IPS-18c (cell line): Measurements from ENCODE around the gene TMEM120B.
"Not testable (repeated sequence)": the region's sequence is repeated elsewhere in the genome, so short reads cannot be mapped to it uniquely, and the experiment has no call there.

ENCODE experiments used
- H3K4me3 ChIP-seq: 2 replicates; pipeline ENCODE4 v1.7.0; 2013; ENCODE audit warnings: low read depth, mild to moderate bottlenecking, low read length, moderate library complexity; ENCODE audit not compliant: insufficient read depth
- H3K9me3 ChIP-seq: one replicate; pipeline ENCODE4 v1.6.1; 2013; ENCODE audit warnings: mild to moderate bottlenecking, low read length, moderate library complexity; ENCODE audit not compliant: control insufficient read depth, insufficient read depth

The TMEM120B gene

GRCh38 chr12:121702944-121703343 lies 9.6 kb upstream of the TMEM120B start:
- H3K9me3 ChIP-seq, result no peaks in the 10 kb centered on the region
- no peak overlapping the region for H3K4me3 ChIP-seq

GRCh38 chr12:121705514-121705913 lies 7.0 kb upstream of the TMEM120B start:
- Histone ChIP-seq H3K4me3 (no peak overlapping the region), H3K9me3 (no peaks in the 10 kb centered on the region)

- H3K9me3 ChIP-seq, result no peaks in the 10 kb centered on the region
- no peak overlapping the region for H3K4me3 ChIP-seq
These were observed 4.1 kb upstream of the TMEM120B start for GRCh38 chr12:121708313-121709063.

GRCh38 chr12:121709064-121709424 lies 3.5 kb upstream of the TMEM120B start:
- H3K9me3 ChIP-seq, result not testable (repeated sequence)

GRCh38 chr12:121709478-121709961 lies 3.0 kb upstream of the TMEM120B start:
- no peak overlapping the region for H3K4me3 ChIP-seq

More at GRCh38 chr12:121709064-121709424, 3.5 kb upstream of the TMEM120B start:
- H3K4me3 ChIP-seq, result not testable (repeated sequence)

GRCh38 chr12:121711361-121712189 lies 977 bp upstream of the TMEM120B start:
- Histone ChIP-seq H3K9me3 (no peaks in the 10 kb centered on the region), H3K4me3 (peak overlapping the region; percentile 94)

More at GRCh38 chr12:121709478-121709961, 3.0 kb upstream of the TMEM120B start:
- no peaks in the 10 kb centered on the region for H3K9me3 ChIP-seq

GRCh38 chr12:121712190-121712460 lies 427 bp upstream of the TMEM120B start:
- no peaks in the 10 kb centered on the region for H3K9me3 ChIP-seq
- H3K4me3 ChIP-seq, result peak overlapping the region; percentile 94

- peak overlapping the region; percentile 94 for H3K4me3 ChIP-seq
- H3K9me3 ChIP-seq, result no peaks in the 10 kb centered on the region
These were observed 765 bp downstream of the TMEM120B start for GRCh38 chr12:121713257-121713777.

- peak overlapping the region; percentile 94 for H3K4me3 ChIP-seq
- no peaks in the 10 kb centered on the region for H3K9me3 ChIP-seq
These were observed 1.2 kb downstream of the TMEM120B start for GRCh38 chr12:121713793-121714192.

- H3K4me3 ChIP-seq, H3K9me3 ChIP-seq: not testable (repeated sequence)
These were observed 2.5 kb downstream of the TMEM120B start for GRCh38 chr12:121715055-121715454.

- Histone ChIP-seq H3K9me3 (no peaks in the 10 kb centered on the region), H3K4me3 (no peak overlapping the region)
These were observed 3.4 kb downstream of the TMEM120B start for GRCh38 chr12:121715862-121716435.

- Histone ChIP-seq H3K4me3 (no peak overlapping the region), H3K9me3 (no peaks in the 10 kb centered on the region)
These were observed 4.6 kb downstream of the TMEM120B start for GRCh38 chr12:121717041-121717699.

GRCh38 chr12:121718653-121719239 lies 6.2 kb downstream of the TMEM120B start:
- Histone ChIP-seq H3K4me3 (no peak overlapping the region), H3K9me3 (no peaks in the 10 kb centered on the region)

- Histone ChIP-seq H3K4me3 (no peak overlapping the region), H3K9me3 (no peaks in the 10 kb centered on the region)
These were observed 7.4 kb downstream of the TMEM120B start for GRCh38 chr12:121719926-121720414.

GRCh38 chr12:121720762-121721161 lies 8.2 kb downstream of the TMEM120B start:
- H3K9me3 ChIP-seq, result no peaks in the 10 kb centered on the region

GRCh38 chr12:121722511-121722910 lies 10.0 kb downstream of the TMEM120B start:
- no peaks in the 10 kb centered on the region for H3K9me3 ChIP-seq
- no peak overlapping the region for H3K4me3 ChIP-seq

More at GRCh38 chr12:121720762-121721161, 8.2 kb downstream of the TMEM120B start:
- H3K4me3 ChIP-seq, result no peak overlapping the region

- H3K9me3 ChIP-seq, result no peaks in the 10 kb centered on the region
- no peak overlapping the region for H3K4me3 ChIP-seq
These were observed 10.6 kb downstream of the TMEM120B start for GRCh38 chr12:121723200-121723599.
